ENCODE data around the gene ABCC10.
"Not testable (repeated sequence)": the region's sequence is repeated elsewhere in the genome, so short reads cannot be mapped to it uniquely, and the experiment has no call there.

ABCC10 gene, protein sequence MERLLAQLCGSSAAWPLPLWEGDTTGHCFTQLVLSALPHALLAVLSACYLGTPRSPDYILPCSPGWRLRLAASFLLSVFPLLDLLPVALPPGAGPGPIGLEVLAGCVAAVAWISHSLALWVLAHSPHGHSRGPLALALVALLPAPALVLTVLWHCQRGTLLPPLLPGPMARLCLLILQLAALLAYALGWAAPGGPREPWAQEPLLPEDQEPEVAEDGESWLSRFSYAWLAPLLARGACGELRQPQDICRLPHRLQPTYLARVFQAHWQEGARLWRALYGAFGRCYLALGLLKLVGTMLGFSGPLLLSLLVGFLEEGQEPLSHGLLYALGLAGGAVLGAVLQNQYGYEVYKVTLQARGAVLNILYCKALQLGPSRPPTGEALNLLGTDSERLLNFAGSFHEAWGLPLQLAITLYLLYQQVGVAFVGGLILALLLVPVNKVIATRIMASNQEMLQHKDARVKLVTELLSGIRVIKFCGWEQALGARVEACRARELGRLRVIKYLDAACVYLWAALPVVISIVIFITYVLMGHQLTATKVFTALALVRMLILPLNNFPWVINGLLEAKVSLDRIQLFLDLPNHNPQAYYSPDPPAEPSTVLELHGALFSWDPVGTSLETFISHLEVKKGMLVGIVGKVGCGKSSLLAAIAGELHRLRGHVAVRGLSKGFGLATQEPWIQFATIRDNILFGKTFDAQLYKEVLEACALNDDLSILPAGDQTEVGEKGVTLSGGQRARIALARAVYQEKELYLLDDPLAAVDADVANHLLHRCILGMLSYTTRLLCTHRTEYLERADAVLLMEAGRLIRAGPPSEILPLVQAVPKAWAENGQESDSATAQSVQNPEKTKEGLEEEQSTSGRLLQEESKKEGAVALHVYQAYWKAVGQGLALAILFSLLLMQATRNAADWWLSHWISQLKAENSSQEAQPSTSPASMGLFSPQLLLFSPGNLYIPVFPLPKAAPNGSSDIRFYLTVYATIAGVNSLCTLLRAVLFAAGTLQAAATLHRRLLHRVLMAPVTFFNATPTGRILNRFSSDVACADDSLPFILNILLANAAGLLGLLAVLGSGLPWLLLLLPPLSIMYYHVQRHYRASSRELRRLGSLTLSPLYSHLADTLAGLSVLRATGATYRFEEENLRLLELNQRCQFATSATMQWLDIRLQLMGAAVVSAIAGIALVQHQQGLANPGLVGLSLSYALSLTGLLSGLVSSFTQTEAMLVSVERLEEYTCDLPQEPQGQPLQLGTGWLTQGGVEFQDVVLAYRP (N-terminal part only)

DNA sequence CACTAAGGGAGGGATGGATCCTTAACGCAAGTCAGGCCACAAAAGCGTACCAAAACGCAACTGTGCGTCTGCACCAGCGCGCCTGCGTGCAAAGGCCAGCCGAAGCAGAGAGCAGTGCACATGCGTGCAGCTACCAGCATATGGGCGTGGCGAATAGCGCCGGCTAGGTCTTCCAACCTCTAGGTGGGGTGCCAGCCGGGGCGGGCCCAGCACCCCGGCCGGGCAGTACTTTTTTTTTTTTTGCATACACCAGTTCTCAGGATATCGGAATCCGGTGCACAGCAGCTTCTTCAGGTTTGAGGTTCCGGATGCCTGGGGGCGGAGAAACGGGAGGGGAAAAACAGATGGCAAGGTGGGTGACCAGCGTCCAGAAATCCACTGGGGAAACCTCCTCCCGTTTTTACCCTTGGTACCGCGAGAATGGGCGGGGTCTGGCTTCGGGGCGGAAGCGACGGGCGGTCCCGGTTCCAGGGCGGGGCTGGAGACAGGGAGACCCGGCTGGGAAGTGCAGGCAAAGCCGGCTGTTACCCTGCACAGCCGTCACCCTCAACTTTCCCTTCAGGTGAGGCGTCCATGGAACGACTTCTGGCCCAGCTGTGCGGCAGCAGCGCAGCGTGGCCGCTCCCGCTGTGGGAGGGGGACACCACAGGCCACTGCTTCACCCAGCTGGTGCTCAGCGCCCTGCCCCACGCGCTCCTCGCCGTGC lies at the start of gene ABCC10:
Gene ABCC10, plus strand, starts transcription at position 136 of the 706 bp plus-strand sequence. Its CDS starts 438 bp downstream, at position 574.
- H3K9me2 ChIP-seq (replicated peaks; ENCODE audit: insufficient read depth, low read length): no peaks in the 10 kb centered on the region
- H3K4me2 ChIP-seq (ENCODE audit: low read depth, low read length): peak within 1 kb of the TSS; percentile 75
- peak within 1 kb of the TSS; percentile 93 for H2AFZ ChIP-seq (ENCODE audit: low read length)
- H3K79me2 ChIP-seq (ENCODE audit: low read length): peaks cover 21% of the 10 kb centered on the region
- peak; percentile 97 for DNase-seq
- no peaks in the 10 kb centered on the region for H3K27me3 ChIP-seq (replicated peaks; ENCODE audit: insufficient read depth, low read length)
- TF ChIP-seq EZH2 (optimal IDR thresholded peaks at IDR 0.05; ENCODE audit: low read depth, low read length): no peak
- TF ChIP-seq EZH2phosphoT487 (IDR thresholded peaks at IDR 0.05; ENCODE audit: low read length): no peak
- TF ChIP-seq, protein P1, sequence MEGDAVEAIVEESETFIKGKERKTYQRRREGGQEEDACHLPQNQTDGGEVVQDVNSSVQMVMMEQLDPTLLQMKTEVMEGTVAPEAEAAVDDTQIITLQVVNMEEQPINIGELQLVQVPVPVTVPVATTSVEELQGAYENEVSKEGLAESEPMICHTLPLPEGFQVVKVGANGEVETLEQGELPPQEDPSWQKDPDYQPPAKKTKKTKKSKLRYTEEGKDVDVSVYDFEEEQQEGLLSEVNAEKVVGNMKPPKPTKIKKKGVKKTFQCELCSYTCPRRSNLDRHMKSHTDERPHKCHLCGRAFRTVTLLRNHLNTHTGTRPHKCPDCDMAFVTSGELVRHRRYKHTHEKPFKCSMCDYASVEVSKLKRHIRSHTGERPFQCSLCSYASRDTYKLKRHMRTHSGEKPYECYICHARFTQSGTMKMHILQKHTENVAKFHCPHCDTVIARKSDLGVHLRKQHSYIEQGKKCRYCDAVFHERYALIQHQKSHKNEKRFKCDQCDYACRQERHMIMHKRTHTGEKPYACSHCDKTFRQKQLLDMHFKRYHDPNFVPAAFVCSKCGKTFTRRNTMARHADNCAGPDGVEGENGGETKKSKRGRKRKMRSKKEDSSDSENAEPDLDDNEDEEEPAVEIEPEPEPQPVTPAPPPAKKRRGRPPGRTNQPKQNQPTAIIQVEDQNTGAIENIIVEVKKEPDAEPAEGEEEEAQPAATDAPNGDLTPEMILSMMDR (IDR thresholded peaks at IDR 0.05; ENCODE audit: low read length): peak; percentile 50
- H3K9me3 ChIP-seq (replicated peaks; ENCODE audit: insufficient read depth, low read length): no peaks in the 10 kb centered on the region
- peak within 1 kb of the TSS; percentile 81 for H3K4me3 ChIP-seq (ENCODE audit: low read length)
- peaks cover 6% of the 10 kb centered on the region; the same call in 1 of the 2 replicates for H3F3A ChIP-seq (ENCODE audit: insufficient read depth, low read length)
- H3K9ac ChIP-seq (ENCODE audit: low read length): peak within 1 kb of the TSS; percentile 75
- H3K4me1 ChIP-seq (ENCODE audit: low read length): peaks cover 7% of the 10 kb centered on the region
- no peaks in the 10 kb centered on the region for H3K36me3 ChIP-seq (replicated peaks; ENCODE audit: insufficient read depth, low read length)
- no peaks in the 10 kb centered on the region for H4K20me1 ChIP-seq (ENCODE audit: insufficient read depth, low read length)
- H3K27ac ChIP-seq (ENCODE audit: low read length): peak within 1 kb of the TSS; percentile 74

DNA sequence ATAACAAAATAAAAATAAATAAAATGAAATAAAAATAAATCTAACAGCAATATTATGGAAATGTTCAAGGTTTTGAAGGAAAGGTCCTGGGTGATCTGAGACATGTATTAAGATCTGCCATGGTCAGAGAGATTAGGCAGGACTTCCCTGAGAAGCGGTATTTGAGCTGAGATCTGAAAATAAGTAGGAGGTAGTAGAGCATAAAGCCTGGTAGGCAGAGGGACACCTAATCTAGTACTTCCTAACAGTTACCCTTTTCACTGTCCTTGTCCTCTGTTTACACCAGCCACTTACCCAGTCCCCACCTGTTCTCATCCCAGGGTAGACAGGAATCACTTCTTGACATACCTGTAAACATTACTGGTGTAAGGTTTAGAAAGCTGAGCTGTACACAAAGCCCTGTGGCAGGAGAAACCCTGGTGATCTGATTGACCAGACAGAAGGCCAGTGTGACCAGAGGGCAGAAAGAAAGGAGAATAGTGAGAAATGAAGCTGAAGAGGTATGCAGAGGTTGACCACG lies 49.6 kb upstream of the ABCC10 start:
- no peak overlapping the region for H3K9ac ChIP-seq (ENCODE audit: low read length)
- H3K79me2 ChIP-seq (ENCODE audit: low read length): no peaks in the 10 kb centered on the region
- H3K4me1 ChIP-seq (ENCODE audit: low read length): peaks cover 2% of the 10 kb centered on the region; the same call in 1 of the 2 replicates
- no peak overlapping the region for H3K27ac ChIP-seq (ENCODE audit: low read length)
- peaks cover 5% of the 10 kb centered on the region; the same call in 1 of the 2 replicates for H3F3A ChIP-seq (ENCODE audit: insufficient read depth, low read length)
- H3K27me3 ChIP-seq (replicated peaks; ENCODE audit: insufficient read depth, low read length): no peaks in the 10 kb centered on the region
- H3K4me2 ChIP-seq (ENCODE audit: low read depth, low read length): no peak overlapping the region
- H2AFZ ChIP-seq (ENCODE audit: low read length): no peak overlapping the region
- H3K36me3 ChIP-seq (replicated peaks; ENCODE audit: insufficient read depth, low read length): no peaks in the 10 kb centered on the region
- H3K4me3 ChIP-seq (ENCODE audit: low read length): no peak overlapping the region
- H3K9me2 ChIP-seq (replicated peaks; ENCODE audit: insufficient read depth, low read length): no peaks in the 10 kb centered on the region
- H3K9me3 ChIP-seq (replicated peaks; ENCODE audit: insufficient read depth, low read length): no peaks in the 10 kb centered on the region
- DNase-seq: no peak
- no peaks in the 10 kb centered on the region for H4K20me1 ChIP-seq (ENCODE audit: insufficient read depth, low read length)
- TF ChIP-seq, protein P1 (IDR thresholded peaks at IDR 0.05; ENCODE audit: low read length): no peak
- TF ChIP-seq EZH2 (optimal IDR thresholded peaks at IDR 0.05; ENCODE audit: low read depth, low read length): no peak
- no peak for TF ChIP-seq EZH2phosphoT487 (IDR thresholded peaks at IDR 0.05; ENCODE audit: low read length)

DNA sequence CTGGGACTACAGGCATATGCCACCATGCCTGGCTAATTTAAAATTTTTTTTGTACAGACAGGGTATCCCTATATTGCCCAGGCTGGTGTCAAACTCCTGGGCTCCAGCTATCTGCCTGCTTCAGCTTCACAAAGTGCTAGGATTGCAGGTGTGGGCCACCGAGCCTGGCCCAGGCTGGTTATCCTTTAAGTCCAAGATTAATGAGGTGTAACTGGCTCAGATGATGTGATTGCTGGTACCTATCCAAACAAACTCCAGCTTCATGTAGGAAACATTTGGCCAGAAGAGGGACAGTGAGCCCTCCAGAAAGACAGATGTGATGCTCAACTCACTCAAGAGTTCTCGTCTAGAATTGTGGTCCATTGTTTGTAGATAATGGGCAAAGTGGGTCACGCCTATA lies 48.7 kb upstream of the ABCC10 start:
- no peak overlapping the region for H2AFZ ChIP-seq (ENCODE audit: low read length)
- no peak overlapping the region for H3K4me3 ChIP-seq (ENCODE audit: low read length)
- no peaks in the 10 kb centered on the region for H3K36me3 ChIP-seq (replicated peaks; ENCODE audit: insufficient read depth, low read length)
- H3K79me2 ChIP-seq (ENCODE audit: low read length): no peaks in the 10 kb centered on the region
- H3K27me3 ChIP-seq (replicated peaks; ENCODE audit: insufficient read depth, low read length): no peaks in the 10 kb centered on the region
- H3K27ac ChIP-seq (ENCODE audit: low read length): no peak overlapping the region
- no peak overlapping the region for H3K9ac ChIP-seq (ENCODE audit: low read length)
- H4K20me1 ChIP-seq (ENCODE audit: insufficient read depth, low read length): no peaks in the 10 kb centered on the region
- H3K4me2 ChIP-seq (ENCODE audit: low read depth, low read length): no peak overlapping the region
- no peak for TF ChIP-seq EZH2 (optimal IDR thresholded peaks at IDR 0.05; ENCODE audit: low read depth, low read length)
- no peak for TF ChIP-seq EZH2phosphoT487 (IDR thresholded peaks at IDR 0.05; ENCODE audit: low read length)
- TF ChIP-seq, protein P1 (IDR thresholded peaks at IDR 0.05; ENCODE audit: low read length): no peak
- H3F3A ChIP-seq (ENCODE audit: insufficient read depth, low read length): peaks cover 14% of the 10 kb centered on the region
- H3K9me2 ChIP-seq (replicated peaks; ENCODE audit: insufficient read depth, low read length): no peaks in the 10 kb centered on the region
- no peak for DNase-seq
- no peaks in the 10 kb centered on the region for H3K9me3 ChIP-seq (replicated peaks; ENCODE audit: insufficient read depth, low read length)
- H3K4me1 ChIP-seq (ENCODE audit: low read length): peaks cover 9% of the 10 kb centered on the region

DNA sequence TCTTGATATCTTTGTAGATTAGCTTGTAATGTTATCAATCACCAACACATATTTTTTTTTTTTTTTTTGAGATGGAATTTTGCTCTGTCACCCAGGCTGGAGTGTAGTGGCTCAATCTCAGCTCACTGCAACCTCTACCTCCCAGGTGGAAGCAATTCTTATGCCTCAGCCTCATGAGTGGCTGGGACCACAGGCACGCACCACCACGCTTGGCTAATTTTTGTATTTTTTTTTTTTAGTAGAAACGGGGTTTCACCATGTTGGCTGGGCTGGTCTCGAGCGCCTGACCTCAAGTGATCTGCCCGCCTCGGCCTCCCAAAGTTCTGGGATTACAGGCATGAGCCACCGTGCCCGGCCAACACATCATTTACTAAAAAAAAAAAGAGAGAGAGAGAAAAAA lies 46.5 kb upstream of the ABCC10 start:
- not testable (repeated sequence) for H3K27me3 ChIP-seq (replicated peaks; ENCODE audit: insufficient read depth, low read length); H4K20me1 ChIP-seq (ENCODE audit: insufficient read depth, low read length); H3K9ac ChIP-seq (ENCODE audit: low read length); H3K9me3 ChIP-seq (replicated peaks; ENCODE audit: insufficient read depth, low read length); H3K4me3 ChIP-seq (ENCODE audit: low read length); H3K36me3 ChIP-seq (replicated peaks; ENCODE audit: insufficient read depth, low read length); H3K79me2 ChIP-seq (ENCODE audit: low read length); H2AFZ ChIP-seq (ENCODE audit: low read length); H3K9me2 ChIP-seq (replicated peaks; ENCODE audit: insufficient read depth, low read length); H3K4me2 ChIP-seq (ENCODE audit: low read depth, low read length); DNase-seq; H3K27ac ChIP-seq (ENCODE audit: low read length)
- Histone ChIP-seq H3K4me1 (ENCODE audit: low read length) (peaks cover 15% of the 10 kb centered on the region), H3F3A (ENCODE audit: insufficient read depth, low read length) (peaks cover 22% of the 10 kb centered on the region)

Measured in MM.1S (cell line).